NCI-H1436 treated with DMSO at 0.1 percent for 48 hours (cell line): ENCODE results near the gene AFF3.

Experiments
- DNase-seq: peaks from one replicate; lab custom pipeline; 2025; lab: John Stamatoyannopoulos, UW

Gene AFF3

DNA sequence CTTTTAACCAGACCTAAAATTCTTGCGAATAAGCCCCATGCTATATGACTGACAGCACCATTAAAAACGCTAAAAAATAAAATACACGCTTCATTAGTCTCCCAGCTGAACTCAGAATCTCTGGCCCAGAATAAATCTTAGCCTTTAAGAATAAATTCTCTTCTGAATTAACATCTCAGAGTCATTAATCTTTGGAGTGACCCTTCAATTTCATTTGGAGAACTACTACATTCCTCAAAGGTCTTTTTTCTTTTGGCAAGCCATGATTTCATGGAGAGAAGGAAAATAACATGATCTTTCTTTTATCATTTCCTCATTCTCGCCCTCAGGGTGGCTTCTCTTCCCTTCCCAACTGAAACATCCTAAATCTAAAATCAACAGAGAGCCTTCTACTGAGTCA is 259.0 kb downstream of the AFF3 start:
- no peak for DNase-seq

- DNase-seq: no peak
These were observed 260.3 kb downstream of the AFF3 start for GRCh38 chr2:99881901-99882591.

DNA sequence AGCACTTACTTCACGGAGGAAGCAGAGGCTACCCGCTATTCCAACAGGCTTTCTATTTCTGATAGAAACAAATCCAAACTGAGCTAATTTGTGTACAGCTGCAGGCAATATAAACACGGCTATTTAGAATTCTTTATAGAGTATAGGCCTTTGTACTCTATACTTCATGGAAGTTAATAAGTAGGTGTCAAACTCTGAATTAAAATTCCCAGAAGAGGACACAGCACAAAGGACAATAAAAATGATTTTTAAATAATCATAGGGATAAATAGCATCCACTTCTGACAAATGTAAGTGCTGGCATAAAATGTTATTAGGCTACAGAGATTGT is 261.5 kb downstream of the AFF3 start:
- DNase-seq: no peak

- no peak for DNase-seq
These were observed 262.0 kb downstream of the AFF3 start for GRCh38 chr2:99880148-99880963.

- no peak for DNase-seq
These were observed 262.9 kb downstream of the AFF3 start for GRCh38 chr2:99879481-99879880.

DNA sequence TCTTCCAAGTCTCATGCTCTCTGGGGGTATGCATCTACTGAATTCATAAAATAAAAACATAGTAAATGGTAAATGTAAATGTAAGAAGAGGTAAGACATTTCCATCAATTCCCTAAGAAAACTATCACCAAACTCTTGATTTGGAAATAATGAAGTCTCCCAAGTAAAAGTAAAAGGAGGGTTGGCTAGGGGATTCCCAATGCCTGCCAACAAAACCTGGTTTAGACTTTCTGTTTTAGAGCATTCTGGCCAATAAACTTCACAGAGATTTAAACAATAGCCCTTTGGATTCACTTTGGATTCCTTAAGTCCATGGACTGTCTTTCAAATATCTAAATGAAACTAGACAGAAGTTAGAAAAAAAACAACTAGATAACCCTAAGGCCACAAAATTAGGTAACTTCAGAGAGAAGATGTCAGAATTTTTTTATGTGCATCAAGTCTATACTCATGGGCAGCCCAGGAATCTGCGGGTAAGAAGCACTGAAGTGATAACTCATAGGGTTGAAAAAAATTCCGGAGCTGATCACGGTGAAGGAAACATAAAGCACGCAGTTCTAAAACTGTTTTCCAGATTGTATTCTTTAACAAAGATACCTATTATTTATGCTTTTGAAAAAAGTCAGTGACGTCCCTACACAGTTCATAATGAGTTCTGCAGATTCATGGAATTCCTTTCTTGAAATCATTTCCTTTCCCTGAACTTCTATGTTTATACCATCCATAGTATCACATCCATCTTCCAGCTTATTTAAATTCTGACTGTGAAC is 263.6 kb downstream of the AFF3 start:
- no peak for DNase-seq

DNA sequence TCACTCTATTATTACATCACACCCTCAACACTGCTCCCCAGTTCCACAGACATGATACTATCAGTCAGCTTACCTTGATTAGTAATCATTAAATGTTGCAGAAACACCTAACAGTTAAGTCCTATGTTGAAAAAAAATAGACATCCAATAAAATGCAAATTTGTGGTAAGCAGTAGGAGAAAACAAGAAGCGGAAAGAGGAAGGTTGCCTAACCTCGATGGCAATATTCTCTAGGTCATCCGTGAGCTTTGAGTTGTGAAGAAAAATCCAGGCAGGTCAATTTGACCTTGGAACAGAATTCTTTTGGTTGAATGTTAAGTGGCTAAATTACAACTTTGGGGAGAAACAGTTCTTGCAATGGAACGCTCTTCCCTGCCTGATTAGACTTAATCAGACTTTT is 264.4 kb downstream of the AFF3 start:
- DNase-seq: no peak

DNA sequence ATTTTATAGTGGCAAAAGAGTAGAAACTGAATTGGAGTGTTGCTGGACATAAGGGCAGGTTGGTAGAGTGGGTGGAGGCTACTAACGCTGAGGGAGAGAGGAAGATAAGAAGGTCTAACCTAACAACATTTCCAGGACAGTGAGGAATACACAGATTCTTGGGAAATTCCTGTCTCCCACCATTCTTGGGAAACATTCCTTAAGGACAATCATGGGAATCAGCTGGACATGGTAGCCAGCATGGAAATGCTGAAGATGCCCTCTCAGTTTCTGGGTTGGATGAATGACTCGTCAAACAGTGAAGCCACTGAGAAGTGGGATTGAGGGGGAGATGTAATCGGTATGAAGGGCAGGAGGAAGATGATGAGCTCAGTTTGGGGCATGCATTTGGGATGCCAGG is 265.4 kb downstream of the AFF3 start:
- DNase-seq: no peak

DNA sequence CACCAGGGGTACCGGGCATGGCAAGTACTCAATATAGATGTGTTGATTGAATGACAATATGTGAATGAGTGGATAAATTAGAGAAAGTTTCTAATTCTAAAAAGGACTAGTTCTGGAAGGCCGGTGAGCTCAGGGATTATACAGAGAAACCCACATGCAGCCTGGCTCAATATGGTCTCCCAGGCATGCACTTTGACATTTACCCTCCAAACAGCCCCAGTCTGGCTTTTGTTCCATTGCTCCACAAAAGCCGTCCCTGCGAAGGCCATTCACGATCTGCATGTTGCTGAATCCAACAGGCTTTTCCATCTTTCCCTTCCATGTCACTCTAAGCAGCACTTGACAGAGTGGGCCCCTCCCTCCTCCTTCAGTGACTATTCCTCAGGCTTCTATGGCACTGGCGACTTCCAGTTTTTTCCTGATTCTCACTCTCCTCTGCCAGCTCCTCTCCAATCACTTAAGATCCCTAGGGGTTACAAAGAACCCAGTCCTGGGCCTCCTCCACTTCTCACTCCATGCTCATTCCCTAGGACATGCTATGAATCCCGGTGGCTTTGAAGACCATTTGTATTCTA is 266.7 kb downstream of the AFF3 start:
- no peak for DNase-seq

DNA sequence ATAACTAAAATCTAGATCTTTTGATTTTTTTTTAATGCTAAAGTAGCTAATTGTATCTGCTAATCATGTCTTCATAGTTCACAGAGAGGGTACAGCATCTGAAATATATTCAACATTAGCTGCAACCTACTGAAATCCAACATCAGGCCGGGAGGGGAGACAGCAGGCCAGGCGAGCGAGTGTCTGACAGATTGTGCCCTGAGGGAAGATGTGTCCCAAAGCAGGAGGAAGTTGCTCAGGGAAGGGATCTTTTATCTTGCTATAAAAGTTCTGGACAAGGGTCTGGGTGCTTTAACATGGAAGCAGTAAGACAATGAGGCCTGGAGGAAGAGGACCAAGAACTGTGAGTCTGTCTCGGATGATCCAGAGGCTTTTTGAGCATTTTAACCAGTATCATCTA is 274.1 kb downstream of the AFF3 start:
- DNase-seq: no peak

DNA sequence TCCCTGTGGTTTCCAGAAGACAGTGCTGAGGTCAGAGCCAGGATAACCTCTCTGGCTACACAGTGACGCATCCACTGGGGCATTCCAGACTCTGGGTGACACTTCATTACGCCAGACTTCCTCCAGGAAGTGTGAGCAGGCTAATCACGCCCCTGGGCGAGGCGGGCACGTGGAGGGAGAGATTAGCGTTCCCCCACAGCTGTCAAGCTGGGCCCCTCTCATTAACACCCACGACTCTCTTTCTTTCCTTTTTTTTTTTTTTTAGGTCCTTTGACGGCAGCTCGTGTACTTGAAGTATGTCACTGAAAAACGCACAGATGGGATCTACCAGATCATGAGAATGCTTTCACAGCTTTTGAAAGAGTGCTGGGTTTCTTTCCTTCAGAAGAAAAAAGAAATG is 274.6 kb downstream of the AFF3 start:
- no peak for DNase-seq

DNA sequence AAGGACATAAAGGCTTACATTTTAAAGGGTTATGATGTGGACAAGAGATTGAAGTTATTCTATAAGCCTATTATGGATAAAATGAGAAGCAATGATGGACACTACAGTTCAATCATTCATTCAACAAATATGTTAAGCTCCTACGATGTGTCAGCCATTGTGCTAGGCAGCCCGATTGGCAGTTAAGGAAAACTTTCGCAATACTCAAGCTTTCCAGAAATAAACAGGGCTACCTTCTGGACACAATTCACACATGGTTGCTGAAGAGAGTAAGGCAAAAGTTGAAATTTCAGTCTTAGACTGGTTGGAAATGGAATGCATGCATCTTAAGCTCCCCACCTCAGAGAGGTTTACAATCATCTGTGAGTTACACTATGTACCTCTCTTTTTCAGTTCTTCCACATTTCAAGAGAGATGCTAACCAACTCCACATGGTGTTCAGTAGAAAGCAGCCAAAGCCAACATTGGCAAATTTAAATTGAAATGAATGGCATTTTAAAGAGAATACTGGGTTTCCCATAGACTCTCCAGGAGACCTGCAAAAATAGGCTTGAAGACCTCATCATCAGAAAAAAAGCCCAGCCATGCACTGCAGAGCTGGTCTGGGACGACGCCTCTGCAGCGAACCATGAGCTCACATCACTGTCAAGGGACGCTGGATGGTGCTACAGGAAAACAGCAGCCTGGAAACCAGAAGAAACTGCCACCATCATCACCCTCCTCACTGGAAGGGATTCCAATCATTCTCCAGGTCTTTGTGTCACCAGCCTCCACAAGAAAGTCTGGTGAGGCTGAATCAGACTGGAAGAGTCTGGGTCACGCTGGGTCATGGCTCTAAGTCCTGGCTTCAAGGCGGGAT is 276.3 kb downstream of the AFF3 start:
- DNase-seq: no peak

- no peak for DNase-seq
These were observed 277.5 kb downstream of the AFF3 start for GRCh38 chr2:99864561-99865553.

DNA sequence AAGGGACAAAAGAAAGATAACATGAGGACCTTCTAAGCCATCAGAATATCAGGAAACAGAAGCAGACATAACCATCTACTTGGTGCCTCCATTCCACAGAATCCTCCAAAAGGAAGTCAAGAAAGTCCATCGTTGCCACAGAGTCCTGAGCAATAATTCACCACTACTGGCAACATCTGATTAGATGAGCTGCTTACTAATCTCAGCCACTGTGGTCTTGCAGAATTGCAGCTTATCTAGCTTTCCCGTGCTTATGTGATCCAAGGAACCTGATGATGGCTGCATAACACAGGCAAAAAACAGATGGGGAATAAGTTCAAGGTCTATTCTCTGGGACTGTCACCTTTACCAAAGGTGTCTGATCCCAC is 278.5 kb downstream of the AFF3 start:
- DNase-seq: no peak

GRCh38 chr2:99863236-99863902 is 279.0 kb downstream of the AFF3 start:
- DNase-seq: no peak

DNA sequence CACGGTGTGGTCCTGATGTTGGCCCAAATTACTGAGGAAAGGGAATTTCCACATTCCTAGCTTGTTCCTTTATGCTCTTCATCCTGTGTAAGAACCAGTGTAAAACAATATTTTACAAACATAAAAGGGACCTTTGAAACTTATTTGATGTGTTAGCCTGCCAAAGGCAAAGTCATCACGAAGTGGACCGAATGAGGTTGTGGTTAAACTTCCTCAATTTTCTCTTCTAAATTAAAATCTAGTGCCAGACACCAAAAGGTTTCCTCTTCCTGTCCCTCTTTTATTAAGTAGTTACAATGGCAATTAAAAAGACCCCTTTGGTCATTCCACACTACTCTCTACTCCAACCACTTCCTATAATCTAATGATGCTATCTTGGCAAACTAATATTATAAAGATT is 279.8 kb downstream of the AFF3 start:
- DNase-seq: no peak

- DNase-seq: no peak
These were observed 281.0 kb downstream of the AFF3 start for GRCh38 chr2:99861376-99861760.

- DNase-seq: no peak
These were observed 281.5 kb downstream of the AFF3 start for GRCh38 chr2:99860720-99861375.

DNA sequence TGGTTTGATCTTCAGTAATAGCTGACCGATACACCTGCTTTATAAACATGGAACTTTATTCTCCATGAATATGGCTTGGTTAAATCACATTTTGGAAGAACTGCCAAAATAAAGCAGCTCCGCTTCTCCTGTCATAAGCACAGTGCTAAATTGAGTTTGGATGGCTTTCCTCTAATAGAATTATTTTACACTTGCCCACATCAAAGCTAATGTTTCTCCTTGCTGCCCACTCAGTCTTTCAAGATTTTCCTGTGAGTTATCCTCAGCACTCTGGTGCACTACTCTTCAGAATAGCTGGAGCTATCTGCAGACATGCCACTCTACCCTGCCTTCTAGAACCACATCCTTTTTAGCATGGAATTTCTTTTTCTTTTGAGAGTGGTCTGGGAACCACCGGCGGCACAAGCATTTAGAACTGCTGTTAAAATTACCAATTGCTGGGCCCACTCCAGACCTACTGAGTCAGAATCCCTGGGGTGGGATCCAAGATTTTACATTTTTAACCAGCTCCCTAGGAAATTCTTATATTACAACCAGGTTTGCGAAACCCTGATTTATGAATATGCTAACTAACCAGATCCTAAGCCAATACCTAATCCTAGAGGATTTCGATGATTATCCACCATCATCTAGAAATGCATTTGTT is 283.3 kb downstream of the AFF3 start:
- no peak for DNase-seq
